Measurements from ENCODE around the gene ARHGAP24. TPM values are rescaled to one million over a fixed set of nuclear protein-coding genes. Genes with fewer than 3 reads are reported as not detected.

ARHGAP24 gene
- total and polyA plus RNA-seq, 8 donors: 22.0 to 35.0 (median 25.8) TPM

DNA sequence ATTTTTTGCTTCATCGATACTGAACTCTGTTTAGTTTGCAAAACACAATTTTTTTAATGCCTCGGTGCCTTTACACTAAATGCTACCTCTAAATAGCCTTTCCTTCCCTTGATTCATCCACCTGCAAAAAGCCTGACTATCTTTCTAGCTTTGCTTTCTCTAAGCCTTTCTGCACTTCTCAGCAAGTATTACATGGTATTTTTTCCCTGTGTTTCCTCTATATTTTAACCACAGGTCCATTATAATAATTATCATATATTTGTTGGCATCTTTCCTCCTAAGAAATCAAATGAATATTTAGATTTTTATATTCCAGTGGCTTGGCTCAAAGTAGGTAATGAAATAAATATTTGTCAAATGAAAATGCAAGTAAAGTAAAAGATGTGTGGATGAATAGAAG, 196.2 kb downstream of the ARHGAP24 start:
- TF ChIP-seq, protein P1, sequence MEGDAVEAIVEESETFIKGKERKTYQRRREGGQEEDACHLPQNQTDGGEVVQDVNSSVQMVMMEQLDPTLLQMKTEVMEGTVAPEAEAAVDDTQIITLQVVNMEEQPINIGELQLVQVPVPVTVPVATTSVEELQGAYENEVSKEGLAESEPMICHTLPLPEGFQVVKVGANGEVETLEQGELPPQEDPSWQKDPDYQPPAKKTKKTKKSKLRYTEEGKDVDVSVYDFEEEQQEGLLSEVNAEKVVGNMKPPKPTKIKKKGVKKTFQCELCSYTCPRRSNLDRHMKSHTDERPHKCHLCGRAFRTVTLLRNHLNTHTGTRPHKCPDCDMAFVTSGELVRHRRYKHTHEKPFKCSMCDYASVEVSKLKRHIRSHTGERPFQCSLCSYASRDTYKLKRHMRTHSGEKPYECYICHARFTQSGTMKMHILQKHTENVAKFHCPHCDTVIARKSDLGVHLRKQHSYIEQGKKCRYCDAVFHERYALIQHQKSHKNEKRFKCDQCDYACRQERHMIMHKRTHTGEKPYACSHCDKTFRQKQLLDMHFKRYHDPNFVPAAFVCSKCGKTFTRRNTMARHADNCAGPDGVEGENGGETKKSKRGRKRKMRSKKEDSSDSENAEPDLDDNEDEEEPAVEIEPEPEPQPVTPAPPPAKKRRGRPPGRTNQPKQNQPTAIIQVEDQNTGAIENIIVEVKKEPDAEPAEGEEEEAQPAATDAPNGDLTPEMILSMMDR (IDR thresholded peaks at IDR 0.05): no peak
- H3K27me3 ChIP-seq: no peaks in the 10 kb centered on the region
- DNase-seq (no peak), ATAC-seq (no peak)
- peak overlapping the region in 1 of 2 donors; percentile 57 for H3K27ac ChIP-seq
- no peaks in the 10 kb centered on the region for H3K36me3 ChIP-seq
- intact Hi-C loops (cut with DNase I): no loop called here
- no peak overlapping the region for H3K4me3 ChIP-seq
- peaks cover 0 to 34% of the 10 kb centered on the region in 2 donors for H3K4me1 ChIP-seq
- peaks cover 0 to 4% of the 10 kb centered on the region in 2 donors for H3K9me3 ChIP-seq

DNA sequence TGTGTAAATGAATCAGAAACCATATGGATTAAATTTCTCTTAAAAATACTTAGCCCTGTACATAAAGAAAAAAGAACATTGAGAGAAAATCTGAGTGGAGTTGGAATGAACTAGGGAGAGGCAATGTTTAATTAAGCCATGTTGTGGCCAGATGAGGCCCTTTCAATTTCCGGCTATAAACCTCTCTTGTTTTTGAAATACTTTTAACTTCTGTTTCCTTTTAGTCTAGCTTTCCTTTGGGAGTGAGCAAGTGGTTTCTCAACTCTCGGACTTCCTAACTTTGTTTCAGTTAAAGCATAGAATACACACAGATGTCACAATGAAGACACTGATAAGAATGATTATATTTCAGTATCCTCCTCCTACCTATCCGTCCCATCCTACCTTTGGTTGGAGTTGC, 197.2 kb downstream of the ARHGAP24 start:
- peaks cover 0 to 2% of the 10 kb centered on the region in 2 donors for H3K9me3 ChIP-seq
- TF ChIP-seq, protein P1 (IDR thresholded peaks at IDR 0.05): no peak
- H3K27me3 ChIP-seq: no peaks in the 10 kb centered on the region
- peak overlapping the region in 1 of 2 donors; percentile 57 for H3K27ac ChIP-seq
- H3K36me3 ChIP-seq: no peaks in the 10 kb centered on the region
- intact Hi-C loops (cut with DNase I): no loop called here
- no peak for DNase-seq
- ATAC-seq: peak; percentile 68
- H3K4me1 ChIP-seq: peaks cover 0 to 37% of the 10 kb centered on the region in 2 donors
- no peak overlapping the region for H3K4me3 ChIP-seq

DNA sequence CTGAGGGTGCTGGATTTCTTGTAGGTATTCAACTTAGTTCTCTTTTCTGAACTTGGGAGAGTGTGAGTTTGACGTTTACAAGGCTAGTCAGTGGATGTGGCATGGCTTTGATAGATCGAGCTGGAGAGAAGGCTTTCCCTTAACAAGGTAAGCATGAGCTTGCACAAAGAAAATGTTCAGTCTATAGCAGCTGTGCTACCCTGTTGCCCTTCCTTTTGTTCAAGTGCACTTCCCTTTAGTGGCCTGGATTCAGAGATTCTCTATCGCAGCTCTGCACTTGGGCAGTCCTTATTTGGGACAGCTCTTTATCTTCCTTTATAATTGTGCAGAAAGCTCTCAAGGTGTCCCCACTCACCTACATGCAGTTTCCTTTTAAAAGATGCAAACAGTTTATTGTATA, 198.0 kb downstream of the ARHGAP24 start:
- no peak overlapping the region for H3K4me3 ChIP-seq
- peaks cover 0 to 40% of the 10 kb centered on the region in 2 donors for H3K4me1 ChIP-seq
- peak; percentile 27 for ATAC-seq
- peak overlapping the region in 1 of 2 donors; percentile 57 for H3K27ac ChIP-seq
- intact Hi-C loops (cut with DNase I): no loop called here
- no peaks in the 10 kb centered on the region for H3K27me3 ChIP-seq
- no peak for DNase-seq
- TF ChIP-seq, protein P1 (IDR thresholded peaks at IDR 0.05): no peak
- H3K36me3 ChIP-seq: no peaks in the 10 kb centered on the region
- no peaks in the 10 kb centered on the region for H3K9me3 ChIP-seq

DNA sequence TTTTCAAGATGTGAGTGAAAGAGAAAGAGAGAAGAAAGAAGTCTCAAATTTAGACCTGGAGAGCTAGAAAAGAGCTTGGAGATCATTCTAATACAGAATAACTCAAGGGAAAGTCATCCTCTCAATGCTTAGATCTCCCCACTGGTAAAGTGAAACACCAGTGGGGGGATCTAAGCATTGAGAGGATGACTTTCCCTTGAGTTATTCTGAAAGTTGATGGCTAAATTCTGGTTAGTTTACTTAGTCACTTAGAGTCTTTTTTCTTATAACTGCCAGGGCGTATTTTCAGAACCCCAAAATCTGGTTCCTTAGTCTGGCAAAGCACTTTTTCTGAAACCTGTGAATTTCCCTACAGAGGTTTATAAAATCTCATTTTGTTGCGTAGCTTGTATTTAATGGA, 198.6 kb downstream of the ARHGAP24 start:
- no peak for DNase-seq
- TF ChIP-seq, protein P1 (IDR thresholded peaks at IDR 0.05): no peak
- intact Hi-C loops (cut with DNase I): no loop called here

DNA sequence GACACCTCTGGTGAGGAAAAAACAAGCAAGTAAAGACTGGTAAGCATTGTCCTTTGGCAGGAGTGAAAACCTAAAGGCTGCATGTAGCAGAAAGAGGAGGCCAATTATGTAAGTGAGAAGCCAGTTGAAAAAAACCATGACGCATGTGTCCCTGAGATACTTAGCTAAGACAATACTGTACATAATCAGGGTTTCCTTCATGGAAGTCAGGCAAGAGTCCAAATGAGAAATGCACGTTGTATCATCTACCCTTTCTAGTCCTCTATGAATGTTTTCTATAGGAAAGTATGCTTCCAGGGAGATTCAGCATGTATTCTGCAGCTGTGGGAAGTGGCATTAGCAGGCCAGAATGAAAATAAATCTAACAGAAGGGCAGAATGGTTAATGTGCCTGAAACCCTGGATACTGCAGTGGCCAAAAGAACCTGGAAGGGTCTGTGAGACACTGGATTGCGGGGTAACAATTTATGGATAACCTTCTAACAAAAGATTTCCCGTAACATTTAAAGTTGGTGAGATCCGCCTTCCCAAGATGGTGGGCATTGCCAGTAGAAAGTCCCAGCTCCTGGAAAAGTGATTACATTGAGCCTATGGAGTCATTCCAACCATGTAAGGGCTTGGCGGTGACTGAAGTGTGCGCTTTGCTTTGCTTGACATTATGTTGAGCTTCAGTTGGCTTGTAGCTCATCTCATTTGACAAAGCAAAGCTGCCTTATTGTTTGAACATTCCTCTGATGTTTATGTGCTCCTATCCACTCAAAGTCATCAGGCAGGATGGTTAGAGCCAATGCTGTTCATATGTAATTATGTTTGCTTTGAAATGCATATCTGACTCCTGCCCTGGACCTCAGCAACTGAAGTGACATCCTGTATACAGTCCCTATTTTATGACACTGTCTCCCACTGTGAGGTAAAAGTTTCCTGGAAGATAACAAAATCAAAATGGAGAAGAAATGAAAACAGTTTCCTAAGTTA, 200.4 kb downstream of the ARHGAP24 start:
- DNase-seq: no peak
- no peak for ATAC-seq
- Histone ChIP-seq H3K27ac (no peak overlapping the region), H3K4me3 (no peak overlapping the region), H3K4me1 (peaks cover 0 to 52% of the 10 kb centered on the region in 2 donors), H3K27me3 (no peaks in the 10 kb centered on the region), H3K36me3 (no peaks in the 10 kb centered on the region), H3K9me3 (no peaks in the 10 kb centered on the region)
- intact Hi-C loops (cut with DNase I): no loop called here
- TF ChIP-seq, protein P1 (IDR thresholded peaks at IDR 0.05): no peak

More for the DNA sequence above, 198.6 kb downstream of the ARHGAP24 start:
- no peaks in the 10 kb centered on the region for H3K36me3 ChIP-seq
- peaks cover 0 to 43% of the 10 kb centered on the region in 2 donors for H3K4me1 ChIP-seq
- no peaks in the 10 kb centered on the region for H3K9me3 ChIP-seq
- H3K27me3 ChIP-seq: no peaks in the 10 kb centered on the region
- no peak overlapping the region for H3K4me3 ChIP-seq
- ATAC-seq: no peak
- H3K27ac ChIP-seq: no peak overlapping the region
